Right atrium auricular region (tissue), 2 donors: ENCODE data around the gene PSD2. TPM values are rescaled to one million over a fixed set of nuclear protein-coding genes. Genes with fewer than 3 reads are reported as not detected.

Source experiments
- DNase-seq: peaks from one replicate; pipeline ENCODE4 v3.0.0-alpha.2; 2019; ENCODE audit warnings: low spot score
- H3K27ac ChIP-seq, 2 donors: fragments of 200-600 bp; sonication (generic); 1 replicate in 1 of 2; 2 replicates in 1 of 2; pipeline ENCODE4 v1.5.1; 2016 to 2019
- H3K27me3 ChIP-seq, 2 donors: fragments of 200-600 bp; sonication (generic); one replicate each; pipeline versions ENCODE4 v1.5.1 to v1.6.0; 2017 to 2019
- H3K36me3 ChIP-seq: fragments of 200-600 bp; sonication (generic); one replicate; pipeline ENCODE4 v1.5.1; 2016
- H3K4me1 ChIP-seq, 2 donors: fragments of 200-600 bp; sonication (generic); one replicate each; pipeline versions ENCODE4 v1.5.1 to v1.6.0; 2017 to 2019
- H3K4me3 ChIP-seq, 2 donors: fragments of 200-600 bp; sonication (generic); 1 replicate in 1 of 2; 2 replicates in 1 of 2; pipeline ENCODE4 v1.5.1; 2017 to 2019; ENCODE audit warnings: mild to moderate bottlenecking in 1 of 2, moderate library complexity in 1 of 2
- H3K9me3 ChIP-seq, 2 donors: fragments of 200-600 bp; sonication (generic); one replicate each; pipeline ENCODE4 v1.5.1; 2019
- CTCF ChIP-seq, 2 donors: fragments of 200-600 bp; sonication (generic); IDR thresholded peaks; one replicate each; pipeline ENCODE4 v1.5.1; 2019; ENCODE audit warnings: antibody characterized with exemption in 2 of 2
- total RNA-seq, 2 donors: library from RNA; depleted of rRNA; stranded (reverse); fragments of >200 nt; gene quantifications; one replicate each; pipeline ENCODE4 v1.1.0, GENCODE V29; 2016

The PSD2 gene
- total RNA-seq, 2 donors from 2014 or later, result 0.12 to 0.19 TPM

DNA sequence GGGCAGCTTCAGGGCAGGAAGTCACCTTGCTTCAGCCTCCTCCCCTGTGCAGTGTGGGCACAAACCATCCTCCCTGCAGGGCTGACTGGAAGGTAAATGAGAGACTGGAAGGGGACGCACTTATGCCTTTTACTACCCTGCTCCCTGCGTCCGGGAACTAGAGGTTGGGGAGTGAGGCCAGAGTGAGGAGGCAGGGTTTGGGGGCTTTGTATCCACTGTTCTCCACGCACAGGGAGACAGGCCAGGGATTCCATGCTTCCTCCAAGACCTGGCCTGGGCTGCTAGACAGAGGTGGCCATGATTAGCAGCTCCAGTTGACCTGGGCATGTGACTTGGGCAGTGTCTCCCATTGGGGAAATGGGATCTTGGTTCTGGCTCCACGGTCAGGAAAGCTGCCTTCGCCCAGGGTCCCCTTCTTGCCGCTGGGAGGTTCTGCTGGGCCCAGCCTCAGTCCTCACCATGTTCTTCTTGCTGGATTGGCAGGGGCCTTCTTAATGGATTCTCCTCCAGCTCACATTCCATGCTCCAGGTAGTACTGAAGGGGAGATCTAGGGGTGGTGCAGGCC, 37.0 kb upstream of the PSD2 start:
- no peak overlapping the region for H3K4me3 ChIP-seq
- peaks cover 5 to 14% of the 10 kb centered on the region in 2 donors for H3K27me3 ChIP-seq
- no peaks in the 10 kb centered on the region for H3K9me3 ChIP-seq
- H3K4me1 ChIP-seq, result peaks cover 0 to 11% of the 10 kb centered on the region in 2 donors
- no peak overlapping the region for H3K27ac ChIP-seq
- no peak for TF ChIP-seq CTCF (IDR thresholded peaks at IDR 0.05)
- H3K36me3 ChIP-seq, result no peaks in the 10 kb centered on the region
- no peak for DNase-seq

DNA sequence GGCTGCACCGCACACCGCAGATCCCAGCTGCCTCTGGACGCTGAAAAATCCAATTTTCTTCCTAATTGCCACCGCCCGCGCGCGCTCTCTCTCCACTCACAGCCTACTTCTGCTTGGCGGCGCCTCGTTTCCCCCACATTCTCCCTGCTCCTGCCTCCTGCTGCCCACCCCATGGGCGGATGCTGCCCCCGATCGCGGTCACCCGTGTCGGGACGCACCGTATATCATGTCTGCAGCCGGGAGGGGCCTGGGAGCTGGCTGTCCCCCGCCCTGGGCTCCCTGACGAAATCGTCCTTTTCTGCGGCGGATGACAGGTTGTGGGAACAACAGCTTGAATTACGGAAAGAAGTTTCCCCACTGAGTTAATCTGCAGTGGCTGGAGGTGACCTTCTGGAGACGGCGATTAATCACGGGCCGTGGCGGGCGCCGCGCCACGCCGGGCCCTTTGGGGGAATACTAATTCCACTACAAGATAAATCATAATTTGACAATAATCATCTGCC, 36.3 kb upstream of the PSD2 start:
- Histone ChIP-seq H3K4me1 (peaks cover 0 to 14% of the 10 kb centered on the region in 2 donors), H3K27me3 (peaks cover 0 to 14% of the 10 kb centered on the region in 2 donors)
- no peak for DNase-seq

GRCh38 chr5:139760066-139761056, 35.2 kb upstream of the PSD2 start:
- no peaks in the 10 kb centered on the region for H3K9me3 ChIP-seq
- H3K27me3 ChIP-seq, result peaks cover 0 to 10% of the 10 kb centered on the region in 2 donors
- peaks cover 0 to 23% of the 10 kb centered on the region in 2 donors for H3K4me1 ChIP-seq
- no peak for TF ChIP-seq CTCF (IDR thresholded peaks at IDR 0.05)
- no peak overlapping the region for H3K4me3 ChIP-seq
- no peak for DNase-seq
- no peaks in the 10 kb centered on the region for H3K36me3 ChIP-seq
- H3K27ac ChIP-seq, result no peak overlapping the region

More for the DNA sequence above, 36.3 kb upstream of the PSD2 start:
- Histone ChIP-seq H3K36me3 (no peaks in the 10 kb centered on the region), H3K27ac (no peak overlapping the region), H3K9me3 (no peaks in the 10 kb centered on the region), H3K4me3 (no peak overlapping the region)
- no peak for TF ChIP-seq CTCF (IDR thresholded peaks at IDR 0.05)

GRCh38 chr5:139761057-139761450, 34.6 kb upstream of the PSD2 start:
- peaks cover 0 to 3% of the 10 kb centered on the region in 2 donors for H3K27me3 ChIP-seq
- H3K4me3 ChIP-seq, result no peak overlapping the region
- H3K27ac ChIP-seq, result no peak overlapping the region
- no peak for TF ChIP-seq CTCF (IDR thresholded peaks at IDR 0.05)
- H3K9me3 ChIP-seq, result no peaks in the 10 kb centered on the region
- peaks cover 0 to 17% of the 10 kb centered on the region in 2 donors for H3K4me1 ChIP-seq
- no peak for DNase-seq
- H3K36me3 ChIP-seq, result no peaks in the 10 kb centered on the region

DNA sequence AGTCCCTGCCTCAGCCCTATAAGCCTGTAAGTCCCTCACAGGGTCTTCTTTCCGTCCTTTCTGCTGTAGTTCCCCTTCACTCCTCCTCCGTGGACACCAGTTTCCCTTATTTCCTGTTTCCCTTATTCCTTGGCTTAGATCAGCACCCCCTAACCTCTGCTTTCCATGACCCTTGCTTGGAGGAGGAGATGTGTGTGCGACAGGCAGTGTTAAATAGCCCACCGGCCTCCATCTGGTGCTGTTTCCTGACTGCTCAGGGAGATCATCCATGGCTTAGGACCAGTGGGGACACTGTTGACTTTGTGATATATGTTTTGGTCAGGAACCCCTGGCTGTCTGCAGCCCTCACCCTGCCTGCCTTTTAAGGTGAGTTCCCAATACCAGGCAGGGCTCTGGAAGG, 34.1 kb upstream of the PSD2 start:
- H3K36me3 ChIP-seq, result no peaks in the 10 kb centered on the region
- TF ChIP-seq CTCF (IDR thresholded peaks at IDR 0.05), result no peak
- no peak overlapping the region for H3K27ac ChIP-seq
- no peaks in the 10 kb centered on the region for H3K27me3 ChIP-seq
- no peak overlapping the region for H3K4me3 ChIP-seq
- H3K9me3 ChIP-seq, result no peaks in the 10 kb centered on the region
- H3K4me1 ChIP-seq, result peaks cover 0 to 13% of the 10 kb centered on the region in 2 donors
- DNase-seq, result no peak
